T follicular helper cell (primary cell): ENCODE results near the gene CXCL17.

Experiments
- DNase-seq: peaks from one replicate; pipeline ENCODE4 v3.0.0-alpha.2; 2020; ENCODE audit warnings: low read depth

CXCL17 gene

DNA sequence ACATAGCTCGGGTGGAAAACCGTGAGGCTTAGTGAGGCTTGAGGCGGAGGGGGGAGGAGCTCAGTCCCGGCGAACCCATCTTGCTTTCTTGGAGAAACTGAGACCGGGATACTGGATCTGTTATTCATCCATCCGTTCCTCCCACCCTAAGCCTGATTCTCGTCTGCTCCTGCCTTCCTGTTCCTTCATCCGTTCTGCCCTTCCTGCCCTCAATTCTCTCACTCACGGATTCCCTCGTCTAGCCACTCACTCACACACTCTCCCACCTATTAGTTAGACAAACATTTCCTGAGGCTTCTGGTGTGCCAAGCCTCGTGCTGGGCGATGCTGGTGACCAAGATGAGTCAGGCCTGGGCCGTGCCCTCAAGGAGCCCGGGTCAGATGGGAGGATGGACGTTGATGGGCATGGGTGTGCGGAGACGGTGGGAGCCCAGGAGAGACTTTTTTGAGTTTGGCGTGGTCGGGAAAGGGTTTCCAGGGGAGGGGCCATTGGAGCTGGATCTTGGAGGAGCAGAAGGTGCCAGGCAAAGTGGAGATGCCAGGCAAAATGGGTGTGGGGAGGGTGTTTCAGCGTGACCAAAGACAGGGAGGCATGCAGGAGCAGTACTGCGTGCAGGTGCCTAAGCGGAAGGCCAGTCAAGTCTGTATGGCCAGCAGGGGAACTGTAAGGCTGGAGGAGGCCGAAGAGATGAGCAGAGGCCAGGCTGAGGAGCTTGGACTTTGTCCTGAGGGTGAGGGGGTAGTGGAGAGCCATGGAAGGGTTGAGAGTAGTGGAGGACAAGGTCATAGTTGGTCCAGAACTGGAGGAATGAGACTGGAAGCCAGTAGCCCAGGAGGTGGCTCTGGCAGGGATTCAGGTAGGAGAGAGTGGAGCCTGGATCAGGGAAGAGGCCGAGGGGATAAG is 45.2 kb downstream of the CXCL17 start:
- DNase-seq = no peak

DNA sequence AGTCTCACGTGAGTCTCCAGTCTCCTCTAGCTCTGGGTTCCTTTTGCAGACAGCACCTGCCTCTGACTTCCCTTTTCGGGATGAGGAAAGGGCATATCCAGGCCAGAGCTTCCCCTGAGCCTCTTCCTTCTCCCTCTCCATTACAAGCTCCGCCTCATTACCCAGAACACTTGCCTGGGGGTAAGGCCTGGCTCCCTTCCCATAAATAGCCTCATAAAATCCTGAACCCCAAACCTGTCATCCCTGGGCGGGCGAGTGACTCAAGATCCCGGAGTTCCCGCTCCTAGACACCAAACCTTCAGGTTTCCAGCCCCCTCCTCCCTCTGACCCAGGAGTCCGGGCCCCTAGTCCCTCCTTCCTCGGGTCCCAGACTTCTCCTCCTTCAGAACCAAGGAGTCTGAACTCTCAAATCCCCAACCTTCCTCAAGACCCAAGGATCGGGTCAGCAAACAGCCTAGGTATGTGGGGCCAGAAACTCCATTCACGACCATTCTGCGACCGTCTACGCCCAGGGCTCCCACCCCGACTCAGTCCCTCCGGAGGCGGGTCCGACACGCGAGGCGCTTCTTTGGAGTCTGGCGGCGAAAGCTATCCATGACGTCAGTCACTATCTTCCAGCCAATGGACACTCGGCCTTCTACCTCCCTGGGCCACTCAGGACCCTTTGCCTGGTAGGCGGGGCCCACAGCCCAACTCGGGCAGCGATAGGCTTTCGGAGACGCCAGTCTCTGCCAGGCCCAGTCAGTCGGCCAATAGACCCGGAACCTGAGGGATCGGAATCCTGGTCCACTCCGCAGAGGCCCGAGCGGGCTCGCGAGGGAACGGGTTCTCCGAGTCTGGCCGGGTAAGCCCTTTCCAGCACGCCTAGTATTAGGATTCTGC is 46.1 kb downstream of the CXCL17 start:
- peak; percentile 78 for DNase-seq

DNA sequence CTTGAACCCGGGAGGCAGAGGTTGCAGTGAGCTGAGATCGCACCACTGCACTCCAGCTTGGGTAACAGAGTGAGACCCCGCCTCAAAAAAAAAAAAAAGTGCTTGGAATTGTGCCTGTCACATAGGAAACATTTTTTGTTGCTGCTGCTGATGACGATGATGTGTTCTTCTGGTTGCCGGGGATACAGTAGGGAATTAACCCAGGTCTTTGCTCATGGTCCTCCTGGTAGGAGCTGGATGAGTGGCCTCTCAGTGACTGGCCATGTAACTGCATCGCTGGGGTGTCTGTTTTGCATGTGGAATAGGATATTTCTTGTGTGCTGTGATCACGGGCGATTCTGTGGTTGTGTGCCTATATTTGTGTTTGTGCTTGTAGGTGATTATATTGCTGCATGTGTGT is 48.0 kb downstream of the CXCL17 start:
- no peak for DNase-seq

DNA sequence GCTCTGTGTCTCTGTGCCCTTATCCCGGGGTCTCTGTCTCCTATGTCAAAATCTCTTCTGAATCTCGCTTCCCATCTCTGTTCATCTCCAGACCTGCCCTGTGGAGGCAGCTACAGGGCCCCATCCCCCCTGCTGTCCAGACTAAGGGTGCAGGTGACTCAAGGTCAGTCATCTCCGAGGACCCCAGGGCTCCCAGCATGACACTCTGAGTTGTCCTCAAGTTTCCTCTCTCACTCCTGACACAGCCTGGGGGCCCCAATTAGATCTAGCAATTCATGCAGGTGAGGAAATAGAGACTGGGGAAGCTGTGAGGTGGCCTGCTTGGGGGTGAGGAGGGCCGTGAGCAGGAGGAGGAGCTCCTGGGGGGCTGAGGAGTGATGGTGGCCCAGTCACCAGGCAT is 50.6 kb downstream of the CXCL17 start:
- DNase-seq = no peak

DNA sequence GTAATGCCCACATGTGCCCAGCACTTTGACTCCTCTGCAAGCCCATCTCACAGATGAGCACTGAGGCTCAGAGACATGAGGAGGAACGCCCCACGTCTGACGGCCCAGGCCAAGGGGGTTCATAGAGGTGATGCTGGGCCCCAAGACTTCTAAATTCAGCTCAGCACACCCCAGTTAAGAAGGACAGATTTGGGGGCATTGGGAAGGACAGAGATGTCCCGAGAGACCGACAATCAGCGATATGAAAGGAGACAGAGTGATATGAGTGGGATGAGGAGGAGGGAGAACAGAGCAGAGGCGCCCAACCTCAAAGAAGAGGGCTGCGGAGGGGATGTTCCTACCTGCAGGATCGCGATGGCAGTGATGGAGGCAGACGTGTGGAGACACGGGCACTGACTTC is 52.8 kb downstream of the CXCL17 start, which contains the start of gene CNFN:
CNFN (minus strand) TSS at position 399 of the 400 bp plus-strand sequence. CDS start 1,260 bp downstream, outside the sequence.
- DNase-seq = no peak

DNA sequence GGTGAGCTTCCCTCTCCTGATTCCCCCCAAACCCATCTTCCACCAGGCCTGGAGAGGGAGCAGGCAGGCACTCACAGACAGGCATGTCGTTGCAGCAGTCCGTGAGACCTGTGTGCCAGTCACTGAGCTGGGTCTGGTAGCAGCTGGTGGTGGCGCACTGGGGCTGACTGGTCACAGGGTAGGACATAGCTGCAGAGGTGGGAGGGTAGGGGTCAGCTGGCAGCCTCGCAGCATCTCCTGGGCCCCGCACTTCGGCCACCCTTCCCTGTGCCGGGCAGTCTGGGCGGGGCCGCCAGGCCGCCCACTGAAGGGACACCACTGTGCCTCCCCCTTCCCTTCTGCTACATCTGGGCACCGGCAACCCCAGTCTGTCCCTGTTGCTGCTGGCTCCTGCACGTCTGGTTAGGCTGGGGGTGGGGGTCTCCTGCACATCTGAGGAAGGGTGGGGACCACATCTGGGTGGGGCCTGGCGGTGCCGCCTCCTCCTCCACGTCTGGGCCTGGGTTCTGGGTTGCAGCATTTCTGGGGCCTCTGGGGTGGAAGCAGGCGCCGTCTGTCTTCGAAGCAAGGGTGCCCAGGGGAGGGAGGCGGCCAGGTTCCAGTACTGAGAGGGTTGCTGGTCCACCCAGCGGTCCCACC is 53.8 kb downstream of the CXCL17 start:
- no peak for DNase-seq

DNA sequence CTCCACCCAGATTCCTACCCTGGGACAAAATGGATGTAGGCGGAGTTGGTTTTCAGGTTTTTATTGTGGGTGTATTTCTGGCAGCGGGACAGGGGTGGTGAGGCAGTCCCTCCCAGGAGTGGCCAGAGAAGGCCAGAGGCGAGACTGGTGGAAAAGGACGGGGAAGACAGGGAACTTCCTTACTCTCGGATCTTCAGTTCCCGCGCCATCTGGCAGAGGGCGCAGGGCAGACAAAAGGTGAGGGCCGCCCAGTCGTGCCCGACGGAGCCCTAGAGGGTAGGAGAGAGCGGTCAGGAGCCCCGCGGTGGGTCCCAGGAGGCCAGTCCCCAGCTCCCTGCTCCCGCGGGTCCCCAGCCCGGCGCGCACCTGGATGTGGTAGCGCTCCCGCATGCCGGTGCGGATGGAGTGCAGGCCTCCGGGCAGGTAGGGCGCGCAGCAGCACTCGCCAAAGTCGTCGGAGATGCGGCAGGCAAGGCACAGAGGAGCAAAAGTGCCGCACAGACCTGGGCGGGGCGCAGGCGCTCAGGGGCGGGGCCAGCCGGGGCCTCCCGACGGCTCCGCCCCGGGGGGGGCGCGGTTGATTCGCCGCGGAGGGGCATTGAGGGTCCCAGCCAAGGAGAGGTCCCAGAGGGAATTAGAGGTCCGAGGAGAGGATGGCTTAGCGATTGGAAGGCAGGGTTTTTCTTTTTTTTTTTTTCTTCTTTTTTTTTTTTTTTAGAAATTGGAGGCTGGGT is 55.6 kb downstream of the CXCL17 start:
- DNase-seq = peak; percentile 50

DNA sequence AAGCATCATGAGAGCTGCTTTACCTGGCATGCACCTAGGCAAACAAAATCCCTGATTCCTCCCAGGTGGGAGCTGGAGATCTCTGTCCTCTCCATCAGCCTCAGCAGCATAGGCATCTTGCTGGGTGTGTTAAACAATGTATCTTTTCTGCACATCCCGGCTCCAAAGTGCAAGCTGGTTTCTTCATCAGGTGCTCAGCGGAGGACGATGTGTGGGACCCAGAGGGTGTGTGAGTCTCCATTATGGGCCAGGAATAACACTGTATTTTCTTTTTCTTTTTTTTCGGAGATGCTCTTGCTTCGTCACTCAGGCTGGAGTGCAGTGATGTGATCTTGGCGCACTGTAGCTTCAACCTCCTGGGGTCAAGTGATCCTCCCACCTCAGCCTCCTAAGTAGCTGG is 62.6 kb downstream of the CXCL17 start:
- no peak for DNase-seq
